ENCODE data around the gene SCAF1.

SCAF1 gene

DNA sequence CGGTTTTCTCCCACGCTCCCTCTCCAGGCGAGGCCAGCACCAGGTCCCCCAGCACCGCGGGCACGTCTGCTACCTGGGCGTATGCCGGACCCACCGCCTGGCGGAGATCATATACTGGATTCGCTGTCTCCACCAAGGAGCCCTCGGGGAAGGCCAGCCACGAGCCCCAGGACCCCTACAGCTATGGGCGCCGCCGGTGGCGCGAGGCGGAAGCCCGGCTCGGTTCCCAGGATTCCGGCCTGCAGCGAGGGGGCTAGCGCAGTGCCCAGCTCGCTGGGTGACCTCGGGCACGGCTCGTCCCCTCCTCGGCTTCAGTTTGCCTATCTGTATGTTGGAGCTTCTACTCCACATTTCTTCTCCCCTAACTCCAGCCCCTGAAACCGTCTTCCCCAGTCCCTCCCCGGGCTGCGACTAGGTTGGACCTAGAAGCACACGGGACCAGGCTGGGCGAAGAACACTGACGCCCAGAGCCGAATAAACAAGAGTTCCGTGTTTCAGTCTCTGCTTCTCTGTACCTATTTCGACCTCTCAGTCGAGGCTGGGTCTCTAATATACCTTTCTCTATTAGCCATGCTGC is 48.2 kb downstream of the SCAF1 start:
- Histone ChIP-seq H3K36me3 (ENCODE audit: control insufficient read depth, insufficient read depth, low read length) (peaks cover 21% of the 10 kb centered on the region), H3K27me3 (replicated peaks; ENCODE audit: control insufficient read depth, insufficient read depth, low read length) (no peaks in the 10 kb centered on the region), H3K4me3 (replicated peaks; ENCODE audit: low read depth, low read length) (no peak overlapping the region)
- TF ChIP-seq CTCF (IDR thresholded peaks at IDR 0.05; ENCODE audit: insufficient read depth, low read length, poor library complexity, severe bottlenecking): no peak
- DNase-seq (ENCODE audit: extremely low read depth, insufficient read length): no peak

DNA sequence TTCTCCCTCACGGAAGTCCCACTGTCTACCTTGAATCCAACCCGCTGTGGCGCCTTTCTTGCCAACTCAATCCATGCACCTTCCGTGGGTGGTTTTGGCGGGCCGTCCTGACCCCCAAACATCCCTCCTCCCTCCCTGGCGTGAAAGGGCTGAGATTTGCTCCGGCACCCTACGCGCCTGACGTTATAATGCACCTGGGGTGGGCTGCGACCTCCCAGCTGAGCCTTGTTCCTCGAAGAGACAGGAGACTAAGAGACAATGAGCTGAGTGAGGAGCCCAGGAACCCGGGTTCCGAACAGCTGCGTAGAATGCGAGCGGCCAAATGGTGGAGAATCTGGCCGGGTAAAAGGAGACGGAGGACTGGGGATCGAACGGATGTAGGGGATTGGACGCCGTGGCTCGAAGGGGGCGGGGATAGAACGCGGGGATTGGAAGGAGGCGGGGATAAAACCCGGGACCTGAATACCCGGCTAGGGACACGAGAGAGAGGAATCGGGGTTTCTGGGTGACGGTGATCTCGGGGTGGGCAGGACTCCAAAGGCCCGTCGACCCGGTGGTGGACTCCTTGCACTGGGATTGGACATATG is 48.7 kb downstream of the SCAF1 start, which contains the start of gene CPT1C:
Gene CPT1C (plus strand): TSS at position 461 of the 587 bp plus-strand sequence. CDS start 1,137 bp downstream, outside the sequence.
- DNase-seq (ENCODE audit: extremely low read depth, insufficient read length): no peak
- Histone ChIP-seq H3K4me3 (replicated peaks; ENCODE audit: low read depth, low read length) (no peak within 1 kb of the TSS), H3K27me3 (replicated peaks; ENCODE audit: control insufficient read depth, insufficient read depth, low read length) (no peaks in the 10 kb centered on the region), H3K36me3 (ENCODE audit: control insufficient read depth, insufficient read depth, low read length) (peaks cover 19% of the 10 kb centered on the region)
- TF ChIP-seq CTCF (IDR thresholded peaks at IDR 0.05; ENCODE audit: insufficient read depth, low read length, poor library complexity, severe bottlenecking): no peak

GRCh38 chr19:49691243-49692146 is 49.5 kb downstream of the SCAF1 start:
- H3K4me3 ChIP-seq (replicated peaks; ENCODE audit: low read depth, low read length): no peak overlapping the region

GRCh38 chr19:49692147-49692506 is 50.1 kb downstream of the SCAF1 start:
- no peak for TF ChIP-seq CTCF (IDR thresholded peaks at IDR 0.05; ENCODE audit: insufficient read depth, low read length, poor library complexity, severe bottlenecking)
- Histone ChIP-seq H3K4me3 (replicated peaks; ENCODE audit: low read depth, low read length) (no peak overlapping the region), H3K36me3 (ENCODE audit: control insufficient read depth, insufficient read depth, low read length) (peaks cover 11% of the 10 kb centered on the region), H3K27me3 (replicated peaks; ENCODE audit: control insufficient read depth, insufficient read depth, low read length) (no peaks in the 10 kb centered on the region)
- no peak for DNase-seq (ENCODE audit: extremely low read depth, insufficient read length)

More at GRCh38 chr19:49691243-49692146, 49.5 kb downstream of the SCAF1 start:
- Histone ChIP-seq H3K36me3 (ENCODE audit: control insufficient read depth, insufficient read depth, low read length) (peaks cover 15% of the 10 kb centered on the region), H3K27me3 (replicated peaks; ENCODE audit: control insufficient read depth, insufficient read depth, low read length) (no peaks in the 10 kb centered on the region)
- no peak for TF ChIP-seq CTCF (IDR thresholded peaks at IDR 0.05; ENCODE audit: insufficient read depth, low read length, poor library complexity, severe bottlenecking)
- no peak for DNase-seq (ENCODE audit: extremely low read depth, insufficient read length)

DNA sequence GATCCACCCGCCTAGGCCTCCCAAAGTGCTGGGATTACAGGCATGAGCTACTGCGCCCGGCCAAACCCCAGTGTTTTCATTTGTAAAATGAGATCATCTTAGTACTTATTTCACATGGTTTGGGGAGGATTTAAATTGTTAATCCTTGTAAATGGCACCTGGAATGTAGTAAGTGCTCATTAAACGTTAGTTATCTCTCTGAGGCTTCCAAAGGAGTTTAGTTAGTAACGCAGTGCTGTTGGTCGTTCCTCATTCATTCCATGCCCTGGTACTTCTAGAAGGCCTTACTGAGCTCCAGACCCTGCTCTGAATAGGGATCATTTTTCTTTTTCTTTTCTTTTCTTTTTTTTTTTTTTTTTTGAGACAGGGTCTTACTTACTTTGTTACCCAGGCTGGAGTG is 54.1 kb downstream of the SCAF1 start:
- H3K36me3 ChIP-seq (ENCODE audit: control insufficient read depth, insufficient read depth, low read length): no peaks in the 10 kb centered on the region
- TF ChIP-seq CTCF (IDR thresholded peaks at IDR 0.05; ENCODE audit: insufficient read depth, low read length, poor library complexity, severe bottlenecking): no peak
- no peak for DNase-seq (ENCODE audit: extremely low read depth, insufficient read length)
- H3K27me3 ChIP-seq (replicated peaks; ENCODE audit: control insufficient read depth, insufficient read depth, low read length): no peaks in the 10 kb centered on the region
- no peak overlapping the region for H3K4me3 ChIP-seq (replicated peaks; ENCODE audit: low read depth, low read length)

All from GM06990 (cell line).